Calu3 (cell line): ENCODE results near the gene TKTL2. TPM values are rescaled to one million over a fixed set of nuclear protein-coding genes. Genes with fewer than 3 reads are reported as not detected.
"Not testable (repeated sequence)": the region's sequence is repeated elsewhere in the genome, so short reads cannot be mapped to it uniquely, and the experiment has no call there.

Experiments
- BruUV-seq: library from RNA; stranded (reverse); fragments of 400-500 nt; replicated peaks from 2 replicates; lab custom pipeline; 2021; lab: Mats Ljungman, UMichigan
- CTCF ChIA-PET: fragments of 300-600 bp; sonication (Branson Sonifier 250); formaldehyde crosslinking; loops from one replicate; lab custom pipeline; 2022; ENCODE audit warnings: antibody characterized with exemption; lab: Charles Lee
- DNase-seq: peaks from one replicate; pipeline ENCODE4 v3.0.0; 2022
- H3K27ac Mint-ChIP-seq: one replicate; pipeline ENCODE4 v1.8.0; 2022; ENCODE audit warnings: mixed read lengths; ENCODE audit not compliant: unreplicated experiment
- H3K27me3 Mint-ChIP-seq: one replicate; pipeline ENCODE4 v1.8.0; 2022; ENCODE audit warnings: mixed read lengths; ENCODE audit not compliant: unreplicated experiment
- H3K36me3 Mint-ChIP-seq: one replicate; pipeline ENCODE4 v1.8.0; 2022; ENCODE audit warnings: mild to moderate bottlenecking, moderate library complexity, mixed read lengths; ENCODE audit not compliant: insufficient read depth, unreplicated experiment
- H3K4me1 Mint-ChIP-seq: one replicate; pipeline ENCODE4 v1.8.0; 2022; ENCODE audit warnings: mild to moderate bottlenecking, low read depth, mixed read lengths; ENCODE audit not compliant: unreplicated experiment
- H3K4me3 Mint-ChIP-seq: one replicate; pipeline ENCODE4 v1.8.0; 2022; ENCODE audit warnings: mild to moderate bottlenecking, low read depth, moderate library complexity, mixed read lengths; ENCODE audit not compliant: unreplicated experiment
- H3K9me3 Mint-ChIP-seq: one replicate; pipeline ENCODE4 v1.8.0; 2022; ENCODE audit warnings: low read depth, mixed read lengths; ENCODE audit not compliant: unreplicated experiment
- CTCF ChIP-seq: fragments of 200-600 bp; IDR thresholded peaks from one replicate; pipeline ENCODE4 v1.8.0; 2022; ENCODE audit warnings: antibody characterized with exemption; ENCODE audit not compliant: unreplicated experiment
- intact Hi-C: fragments of 100-400 bp; cut with micrococcal nuclease; formaldehyde crosslinking; loops from one replicate; pipeline ENCODE4 v1.10.0; 2022; ENCODE audit not compliant: unreplicated experiment
- total RNA-seq: library from RNA; stranded (reverse); gene quantifications from 2 replicates; pipeline ENCODE4 v1.2.3, GENCODE V29; 2022

The TKTL2 gene
- total RNA-seq, 1 experiment from 2014 or later: not detected

- no peaks in the 10 kb centered on the region for H3K4me1 Mint-ChIP-seq
- peaks cover under 1% of the 10 kb centered on the region for H3K9me3 Mint-ChIP-seq
- no peak overlapping the region for H3K4me3 Mint-ChIP-seq
- no peaks in the 10 kb centered on the region for H3K27me3 Mint-ChIP-seq
- BruUV-seq: no TSS peak
- intact Hi-C loops: no loop called here
- no peak for TF ChIP-seq CTCF
- CTCF ChIA-PET: no interaction called here
- H3K27ac Mint-ChIP-seq: no peak overlapping the region
- DNase-seq: no peak
- no peaks in the 10 kb centered on the region for H3K36me3 Mint-ChIP-seq
Observed at GRCh38 chr4:163447481-163447880, 26.1 kb downstream of the TKTL2 start.

DNA sequence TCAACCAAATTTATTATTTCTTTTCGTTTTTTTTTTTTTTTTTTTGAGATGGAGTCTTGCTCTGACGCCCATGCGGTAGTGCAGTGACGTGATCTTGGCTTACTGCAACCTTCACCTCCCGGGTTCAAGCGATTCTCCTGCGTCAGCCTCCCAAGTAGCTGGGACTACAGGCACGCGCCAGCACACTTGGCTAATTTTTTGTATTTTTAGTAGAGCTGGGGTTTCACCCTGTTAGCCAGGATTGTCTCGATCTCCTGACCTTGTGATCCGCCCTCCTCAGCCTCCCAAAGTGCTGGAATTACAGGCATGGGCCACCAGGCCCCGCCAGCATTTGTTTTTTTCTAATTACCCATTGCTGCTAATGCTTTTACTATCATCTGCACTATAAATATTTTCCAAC is 26.5 kb downstream of the TKTL2 start:
- H3K4me1 Mint-ChIP-seq, CTCF ChIA-PET, H3K36me3 Mint-ChIP-seq, H3K27ac Mint-ChIP-seq, H3K27me3 Mint-ChIP-seq, H3K4me3 Mint-ChIP-seq, BruUV-seq, H3K9me3 Mint-ChIP-seq, DNase-seq, intact Hi-C loops: not testable (repeated sequence)

DNA sequence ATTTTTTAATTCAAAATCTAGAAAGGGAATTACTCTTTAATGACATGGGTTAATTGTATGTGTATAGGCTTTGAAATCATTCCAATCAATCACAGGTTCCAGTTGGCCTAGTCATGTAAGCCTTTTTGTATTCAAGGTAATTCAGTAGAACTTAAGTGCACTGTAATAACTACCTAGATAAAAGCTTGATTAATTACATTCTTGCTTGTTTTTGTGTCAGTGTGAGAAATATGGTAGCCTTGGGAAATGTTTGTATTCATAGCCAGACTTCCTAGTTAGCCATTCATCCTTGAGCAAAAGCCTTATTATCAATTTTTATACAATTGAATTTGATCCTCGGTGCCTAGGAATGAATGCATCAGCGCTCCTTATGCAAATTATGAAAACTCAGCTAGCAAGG is 33.5 kb downstream of the TKTL2 start:
- H3K9me3 Mint-ChIP-seq: peaks cover 2% of the 10 kb centered on the region
- TF ChIP-seq CTCF: no peak
- no peaks in the 10 kb centered on the region for H3K27me3 Mint-ChIP-seq
- CTCF ChIA-PET: no interaction called here
- H3K27ac Mint-ChIP-seq: no peak overlapping the region
- no peak overlapping the region for H3K4me3 Mint-ChIP-seq
- intact Hi-C loops: no loop called here
- BruUV-seq: no TSS peak
- no peaks in the 10 kb centered on the region for H3K36me3 Mint-ChIP-seq
- no peak for DNase-seq
- H3K4me1 Mint-ChIP-seq: no peaks in the 10 kb centered on the region

Other genes with a start within 250 kb of the TKTL2 start
- 6.9 and 11.3 TPM in 2 replicates for gene NPY1R, start 141.2 kb downstream of the TKTL2 start, total RNA-seq
- 1.2 and 1.3 TPM in 2 replicates for gene NPY5R, start 129.9 kb downstream of the TKTL2 start, total RNA-seq
- 34.5 and 44.1 TPM in 2 replicates for gene TMA16, start 20.9 kb upstream of the TKTL2 start, total RNA-seq